H9 (cell line): ENCODE data around the gene LPCAT1. TPM values are rescaled to one million over a fixed set of nuclear protein-coding genes. Genes with fewer than 3 reads are reported as not detected.

Experiments
- DNase-seq: peaks from one replicate; pipeline ENCODE4 v3.0.0-alpha.2; 2017
- H2AFZ ChIP-seq: one replicate; pipeline ENCODE4 v1.6.1; 2013; ENCODE audit warnings: mild to moderate bottlenecking, low read length, control low read depth, moderate library complexity
- H2AK5ac ChIP-seq: 2 replicates; pipeline ENCODE4 v1.6.1; 2013; ENCODE audit warnings: low read length, control low read depth, mixed read lengths; ENCODE audit not compliant: insufficient read length
- H2BK120ac ChIP-seq: one replicate; pipeline ENCODE4 v1.6.1; 2013; ENCODE audit warnings: low read depth, mild to moderate bottlenecking, low read length, control low read depth, inconsistent platforms; ENCODE audit not compliant: poor library complexity, severe bottlenecking
- H2BK12ac ChIP-seq: 2 replicates; pipeline ENCODE4 v1.6.1; 2013; ENCODE audit warnings: low read length, control low read depth, mixed read lengths, low read depth; ENCODE audit not compliant: insufficient read length
- H2BK15ac ChIP-seq: 2 replicates; pipeline ENCODE4 v1.6.1; 2013; ENCODE audit warnings: low read depth, low read length, control low read depth
- H2BK20ac ChIP-seq: one replicate; pipeline ENCODE4 v1.6.1; 2013; ENCODE audit warnings: low read depth, mild to moderate bottlenecking, low read length, control low read depth, inconsistent platforms; ENCODE audit not compliant: poor library complexity, severe bottlenecking
- H2BK5ac ChIP-seq: 2 replicates; pipeline ENCODE4 v1.6.1; 2013; ENCODE audit warnings: low read length, control low read depth, mixed read lengths; ENCODE audit not compliant: insufficient read length
- H3K14ac ChIP-seq: 2 replicates; pipeline ENCODE4 v1.6.1; 2013; ENCODE audit warnings: low read length, control low read depth; ENCODE audit not compliant: insufficient read depth
- H3K18ac ChIP-seq: 2 replicates; pipeline ENCODE4 v1.6.1; 2013; ENCODE audit warnings: low read depth, mild to moderate bottlenecking, mixed read lengths, low read length, control low read depth; ENCODE audit not compliant: insufficient read length
- H3K23ac ChIP-seq: 2 replicates; pipeline ENCODE4 v1.6.1; 2013; ENCODE audit warnings: low read length, control low read depth, mixed read lengths, low read depth; ENCODE audit not compliant: insufficient read length
- H3K23me2 ChIP-seq: 2 replicates; pipeline ENCODE4 v1.6.1; 2013; ENCODE audit warnings: low read depth, mild to moderate bottlenecking, mixed read lengths, low read length, control low read depth; ENCODE audit not compliant: insufficient read length, poor library complexity, severe bottlenecking
- H3K27ac ChIP-seq: 2 replicates; pipeline ENCODE4 v1.5.1; 2013; ENCODE audit warnings: low read length, control low read depth, mixed read lengths, low read depth; ENCODE audit not compliant: insufficient read length
- H3K27me3 ChIP-seq: 2 replicates; pipeline ENCODE4 v1.6.1; 2013; ENCODE audit warnings: low read length, control low read depth, inconsistent platforms; ENCODE audit not compliant: insufficient read depth
- H3K4ac ChIP-seq: 2 replicates; pipeline ENCODE4 v1.6.1; 2013; ENCODE audit warnings: low read depth, mild to moderate bottlenecking, control low read depth, inconsistent platforms, low read length, moderate library complexity
- H3K4me1 ChIP-seq: 2 replicates; pipeline ENCODE4 v1.6.1; 2013; ENCODE audit warnings: low read length, control low read depth, inconsistent platforms; ENCODE audit not compliant: insufficient read depth
- H3K4me2 ChIP-seq: 2 replicates; pipeline ENCODE4 v1.6.1; 2013; ENCODE audit warnings: low read length, control low read depth, mixed read lengths; ENCODE audit not compliant: insufficient read length, insufficient read depth
- H3K56ac ChIP-seq: 2 replicates; pipeline ENCODE4 v1.6.1; 2013; ENCODE audit warnings: low read depth, mild to moderate bottlenecking, mixed read lengths, low read length, control low read depth; ENCODE audit not compliant: insufficient read length
- H3K79me1 ChIP-seq: 2 replicates; pipeline ENCODE4 v1.6.1; 2013; ENCODE audit warnings: low read depth, mild to moderate bottlenecking, moderate library complexity, low read length, control low read depth, inconsistent platforms; ENCODE audit not compliant: insufficient read depth, poor library complexity, severe bottlenecking
- H3K79me2 ChIP-seq: 2 replicates; pipeline ENCODE4 v1.6.1; 2013; ENCODE audit warnings: low read length, control low read depth, inconsistent platforms; ENCODE audit not compliant: insufficient read depth
- H3K9ac ChIP-seq: 2 replicates; pipeline ENCODE4 v1.6.1; 2013; ENCODE audit warnings: low read length, control low read depth, mixed read lengths; ENCODE audit not compliant: insufficient read length; ENCODE audit errors: extremely low read depth
- H3K9me3 ChIP-seq: one replicate; pipeline ENCODE4 v1.6.1; 2013; ENCODE audit warnings: low read depth, low read length, inconsistent platforms; ENCODE audit not compliant: control insufficient read depth
- H3T11ph ChIP-seq: one replicate; pipeline ENCODE4 v1.6.1; 2013; ENCODE audit warnings: mild to moderate bottlenecking, low read length, control low read depth, inconsistent platforms
- H4K20me1 ChIP-seq: one replicate; pipeline ENCODE4 v1.6.1; 2013; ENCODE audit not compliant: control insufficient read depth, insufficient read length, insufficient read depth
- H4K5ac ChIP-seq: 2 replicates; pipeline ENCODE4 v1.6.1; 2013; ENCODE audit warnings: low read depth, mild to moderate bottlenecking, mixed read lengths, low read length, control low read depth; ENCODE audit not compliant: insufficient read length
- H4K8ac ChIP-seq: replicated peaks from 2 replicates; pipeline ENCODE4 v1.6.1; 2013; ENCODE audit warnings: low read length, control low read depth, mixed read lengths, low read depth; ENCODE audit not compliant: insufficient read length
- H4K91ac ChIP-seq: 2 replicates; pipeline ENCODE4 v1.6.1; 2013; ENCODE audit warnings: low read depth, mild to moderate bottlenecking, moderate library complexity, mixed read lengths, low read length, control low read depth; ENCODE audit not compliant: insufficient read length
- H3K27ac Mint-ChIP-seq, 3 experiments: 2 replicates in 2 of 3; 3 replicates in 1 of 3; pipeline ENCODE4 v1.8.0; 2020 to 2021; ENCODE audit warnings: mixed read lengths in 3 of 3, mild to moderate bottlenecking in 1 of 3, moderate library complexity in 1 of 3
- H3K27me3 Mint-ChIP-seq: 2 replicates; pipeline ENCODE4 v1.8.0; 2021; ENCODE audit warnings: low read depth, mild to moderate bottlenecking, moderate library complexity, mixed read lengths
- H3K36me3 Mint-ChIP-seq, 3 experiments: 2 replicates in 2 of 3; 3 replicates in 1 of 3; pipeline ENCODE4 v1.8.0; 2020 to 2021; ENCODE audit warnings: low read depth in 3 of 3, mixed read lengths in 3 of 3; ENCODE audit not compliant: insufficient read depth in 1 of 3
- H3K4me1 Mint-ChIP-seq, 2 experiments: 2 replicates each; pipeline ENCODE4 v1.8.0; 2020; ENCODE audit warnings: mixed read lengths in 2 of 2
- H3K4me3 Mint-ChIP-seq, 2 experiments: 2 replicates in 1 of 2; 3 replicates in 1 of 2; pipeline ENCODE4 v1.8.0; 2020 to 2021; ENCODE audit warnings: mild to moderate bottlenecking in 2 of 2, mixed read lengths in 2 of 2, moderate library complexity in 1 of 2
- H3K9me3 Mint-ChIP-seq, 2 experiments: 2 replicates in 1 of 2; 3 replicates in 1 of 2; pipeline ENCODE4 v1.8.0; 2020; ENCODE audit warnings: mild to moderate bottlenecking in 2 of 2, mixed read lengths in 2 of 2, moderate library complexity in 1 of 2
- CTCF ChIP-seq: fragments of 200-600 bp; sonication (generic); conservative IDR thresholded peaks from 3 replicates; pipeline ENCODE4 v1.8.0; 2021; ENCODE audit warnings: antibody characterized with exemption, mild to moderate bottlenecking
- WGBS: extraction: QIAGEN DNeasy Blood & Tissue Kit; methylation state at CpG from one replicate; pipeline ENCODE4 v1.1.7; 2013; ENCODE audit warnings: missing lambda C conversion rate, low lambda C conversion rate, mixed read lengths; ENCODE audit not compliant: insufficient read length; ENCODE audit errors: extremely low coverage; 5-methylcytosine and 5-hydroxymethylcytosine counted together
- total RNA-seq: library from RNA; stranded (reverse); gene quantifications from 2 replicates; pipeline ENCODE4 v1.2.1, GENCODE V29; 2021

LPCAT1 gene
- total RNA-seq, 1 experiment from 2014 or later = 231 TPM

GRCh38 chr5:1563051-1563461, 39.3 kb upstream of the LPCAT1 start:
- H4K8ac ChIP-seq = no peak overlapping the region
- no peaks in the 10 kb centered on the region for H3K9me3 ChIP-seq
- H3K27me3 Mint-ChIP-seq = peaks cover 15% of the 10 kb centered on the region
- H2BK20ac ChIP-seq = no peak overlapping the region
- H3K4me2 ChIP-seq = no peak overlapping the region
- no peak overlapping the region for H2BK120ac ChIP-seq
- H4K20me1 ChIP-seq = no peaks in the 10 kb centered on the region
- H2AK5ac ChIP-seq = no peak overlapping the region
- no peak overlapping the region for H3K27ac Mint-ChIP-seq
- no peaks in the 10 kb centered on the region for H3K4me1 ChIP-seq
- no peak overlapping the region for H2BK15ac ChIP-seq
- H3K14ac ChIP-seq = no peak overlapping the region
- peaks cover 20 to 22% of the 10 kb centered on the region in 2 experiments; a peak in 4 of 5 replicates for H3K9me3 Mint-ChIP-seq
- H3K18ac ChIP-seq = no peak overlapping the region
- no peak overlapping the region for H2BK12ac ChIP-seq
- no peaks in the 10 kb centered on the region for H3K79me1 ChIP-seq
- WGBS = no CpG with 5 or more reads among the region's 21 CpGs
- H3K23ac ChIP-seq = no peak overlapping the region
- H3K36me3 Mint-ChIP-seq = peaks cover under 1 to 7% (median 4%) of the 10 kb centered on the region in 3 experiments; a peak in 5 of 7 replicates
- H2AFZ ChIP-seq = no peak overlapping the region
- H4K91ac ChIP-seq = no peak overlapping the region
- H3T11ph ChIP-seq = no peak overlapping the region
- no peaks in the 10 kb centered on the region for H3K27me3 ChIP-seq
- TF ChIP-seq CTCF = no peak
- H3K23me2 ChIP-seq = no peaks in the 10 kb centered on the region
- no peak overlapping the region for H4K5ac ChIP-seq
- peaks cover 0 to 3% of the 10 kb centered on the region in 2 experiments; a peak in 1 of 4 replicates for H3K4me1 Mint-ChIP-seq
- H3K4ac ChIP-seq = no peak overlapping the region
- H3K56ac ChIP-seq = no peak overlapping the region
- no peak overlapping the region for H3K9ac ChIP-seq
- no peaks in the 10 kb centered on the region for H3K79me2 ChIP-seq
- DNase-seq = no peak
- no peak overlapping the region for H3K4me3 Mint-ChIP-seq
- no peak overlapping the region for H2BK5ac ChIP-seq
- no peak overlapping the region for H3K27ac ChIP-seq
